HG02759 (cell line): ENCODE results near the gene HNRNPUL1.
"Not testable (repeated sequence)": the region's sequence is repeated elsewhere in the genome, so short reads cannot be mapped to it uniquely, and the experiment has no call there.

Source experiments
- ATAC-seq: cut with Tn5 transposase; IDR thresholded peaks from one replicate; pipeline ENCODE4 v1.9.1; 2021; ENCODE audit warnings: mild to moderate bottlenecking, moderate library complexity; ENCODE audit not compliant: unreplicated experiment

HNRNPUL1 gene

GRCh38 chr19:41273076-41273475 is 8.9 kb downstream of the HNRNPUL1 start:
- no peak for ATAC-seq

- no peak for ATAC-seq
Observed at GRCh38 chr19:41274802-41275201, 10.6 kb downstream of the HNRNPUL1 start.

- ATAC-seq, result no peak
Observed at GRCh38 chr19:41276231-41276630, 12.1 kb downstream of the HNRNPUL1 start.

GRCh38 chr19:41278478-41278877 is 14.3 kb downstream of the HNRNPUL1 start:
- ATAC-seq, result no peak

- no peak for ATAC-seq
Observed at GRCh38 chr19:41288673-41289530, 24.7 kb downstream of the HNRNPUL1 start.

- not testable (repeated sequence) for ATAC-seq
Observed at GRCh38 chr19:41289814-41290213, 25.6 kb downstream of the HNRNPUL1 start.

- ATAC-seq, result no peak
Observed at GRCh38 chr19:41294393-41294792, 30.2 kb downstream of the HNRNPUL1 start.

GRCh38 chr19:41295499-41295898 is 31.3 kb downstream of the HNRNPUL1 start:
- no peak for ATAC-seq

- ATAC-seq, result no peak
Observed at GRCh38 chr19:41296433-41296871, 32.3 kb downstream of the HNRNPUL1 start.

- peak; percentile 81 for ATAC-seq
Observed at GRCh38 chr19:41297628-41298347, 33.6 kb downstream of the HNRNPUL1 start.

GRCh38 chr19:41298348-41298964 is 34.3 kb downstream of the HNRNPUL1 start:
- no peak for ATAC-seq

GRCh38 chr19:41299046-41299754 is 35.0 kb downstream of the HNRNPUL1 start:
- no peak for ATAC-seq

GRCh38 chr19:41299755-41300089 is 35.5 kb downstream of the HNRNPUL1 start:
- ATAC-seq, result no peak

- no peak for ATAC-seq
Observed at GRCh38 chr19:41300555-41300954, 36.4 kb downstream of the HNRNPUL1 start.

GRCh38 chr19:41302624-41303351 is 38.6 kb downstream of the HNRNPUL1 start:
- no peak for ATAC-seq

GRCh38 chr19:41303954-41304353 is 39.8 kb downstream of the HNRNPUL1 start:
- no peak for ATAC-seq

GRCh38 chr19:41304706-41305483 is 40.7 kb downstream of the HNRNPUL1 start:
- no peak for ATAC-seq

GRCh38 chr19:41305927-41306793 is 42.0 kb downstream of the HNRNPUL1 start:
- ATAC-seq, result no peak
